GM13977 (cell line): ENCODE measurements around the gene GMEB1.

ENCODE experiments used
- DNase-seq: peaks from one replicate; pipeline ENCODE4 v3.0.0; 2012; ENCODE audit warnings: low spot score
- CTCF ChIP-seq: IDR thresholded peaks from 2 replicates; pipeline ENCODE4 v1.5.1; 2012; ENCODE audit warnings: mild to moderate bottlenecking, control low read depth; ENCODE audit not compliant: insufficient read depth; ENCODE audit errors: extremely low read depth, missing control alignments
- in situ Hi-C: fragments of 300-500 bp; cut with MboI; formaldehyde crosslinking; loops from one replicate; pipeline ENCODE4 v1.12.0; 2022; ENCODE audit warnings: low sequenced_read_pairs, low pct_unique_long_range_greater_than_20kb, mixed read lengths, inconsistent platforms; ENCODE audit not compliant: unreplicated experiment

GMEB1 gene

GRCh38 chr1:28766532-28767183 is 98.1 kb downstream of the GMEB1 start:
- in situ Hi-C loops, result no loop called here
- no peak for TF ChIP-seq CTCF
- DNase-seq, result no peak
